Natural killer cell (primary cell): ENCODE results near the gene NMB. TPM values are rescaled to one million over a fixed set of nuclear protein-coding genes. Genes with fewer than 3 reads are reported as not detected.
A peak's percentile ranks its signal among the peaks of the same experiment; 100 is the strongest.

Experiments used
- ATAC-seq, 3 donors: fragments of 150-1000 bp in 2 of 3; fragments of 200-7000 bp in 1 of 3; cut with Tn5 transposase; 1 replicate in 1 of 3; 2 replicates in 2 of 3; pipeline ENCODE4 v1.10.0; 2021; ENCODE audit warnings: mild to moderate bottlenecking in 2 of 3, moderate library complexity in 2 of 3
- DNase-seq, 2 donors: peaks; one replicate each; pipeline versions ENCODE4 v3.0.0 to v3.0.0-alpha.2; 2013 to 2021; ENCODE audit warnings: mixed read lengths in 1 of 2
- H3K27ac ChIP-seq: one replicate; pipeline ENCODE4 v1.5.1; 2013; ENCODE audit warnings: mild to moderate bottlenecking, low read length
- H3K27me3 ChIP-seq: one replicate; pipeline ENCODE4 v1.6.1; 2013; ENCODE audit warnings: low read length; ENCODE audit not compliant: control insufficient read depth, insufficient read depth
- H3K36me3 ChIP-seq: one replicate; pipeline ENCODE4 v1.6.1; 2013; ENCODE audit warnings: low read length; ENCODE audit not compliant: control insufficient read depth, insufficient read depth
- H3K4me1 ChIP-seq: one replicate; pipeline ENCODE4 v1.6.1; 2013; ENCODE audit warnings: low read length; ENCODE audit not compliant: control insufficient read depth, insufficient read depth
- H3K4me3 ChIP-seq: one replicate; pipeline ENCODE4 v1.5.1; 2013; ENCODE audit warnings: low read length
- H3K9me3 ChIP-seq: one replicate; pipeline ENCODE4 v1.6.1; 2013; ENCODE audit warnings: low read length; ENCODE audit not compliant: control insufficient read depth, insufficient read depth
- H3K27ac Mint-ChIP-seq, 2 donors: one replicate each; pipeline ENCODE4 v1.8.0; 2022; ENCODE audit warnings: mild to moderate bottlenecking in 2 of 2, mixed read lengths in 2 of 2, moderate library complexity in 1 of 2
- H3K27me3 Mint-ChIP-seq, 2 donors: one replicate each; pipeline ENCODE4 v1.8.0; 2022; ENCODE audit warnings: low read depth in 2 of 2, mixed read lengths in 2 of 2
- H3K36me3 Mint-ChIP-seq: one replicate; pipeline ENCODE4 v1.8.0; 2022; ENCODE audit warnings: mixed read lengths
- H3K4me1 Mint-ChIP-seq, 2 donors: one replicate each; pipeline ENCODE4 v1.8.0; 2022; ENCODE audit warnings: mixed read lengths in 2 of 2
- H3K4me3 Mint-ChIP-seq: one replicate; pipeline ENCODE4 v1.8.0; 2022; ENCODE audit warnings: mild to moderate bottlenecking, moderate library complexity, mixed read lengths
- H3K9me3 Mint-ChIP-seq, 2 donors: one replicate each; pipeline ENCODE4 v1.8.0; 2022; ENCODE audit warnings: mixed read lengths in 2 of 2
- WGBS: methylation state at CpG from one replicate; pipeline ENCODE4 v1.1.7; 2013; ENCODE audit warnings: missing lambda C conversion rate; ENCODE audit not compliant: insufficient coverage; 5-methylcytosine and 5-hydroxymethylcytosine counted together
- intact Hi-C: fragments of 100-400 bp; cut with micrococcal nuclease; formaldehyde crosslinking; loops from one replicate; pipeline ENCODE4 v1.14.2; 2022
- total RNA-seq, 4 donors: library from RNA; stranded (reverse); fragments of 120-200 nt in 1 of 4; gene quantifications; one replicate each; pipeline versions ENCODE4 v1.2.3 to v1.2.4, GENCODE V29; 2013 to 2022
- TF ChIP-seq, protein P1 (sequence below): fragments of 200-600 bp; IDR thresholded peaks from one replicate; pipeline ENCODE4 v1.8.0; 2022; ENCODE audit warnings: antibody characterized with exemption

The NMB gene
- total RNA-seq, 3 donors from 2014 or later (not counting 1 experiment from before 2014, with no cell fraction given) = 3.8 to 6.4 (median 5.1) TPM

- no peaks in the 10 kb centered on the region for H3K27me3 ChIP-seq
- Mint-ChIP-seq H3K9me3 (no peaks in the 10 kb centered on the region), H3K27me3 (no peaks in the 10 kb centered on the region), H3K27ac (peak overlapping the region; percentile 97 to 99), H3K4me3 (peak overlapping the region; percentile 99), H3K36me3 (no peaks in the 10 kb centered on the region), H3K4me1 (peaks cover 44 to 45% of the 10 kb centered on the region in 2 donors)
- TF ChIP-seq, protein P1, sequence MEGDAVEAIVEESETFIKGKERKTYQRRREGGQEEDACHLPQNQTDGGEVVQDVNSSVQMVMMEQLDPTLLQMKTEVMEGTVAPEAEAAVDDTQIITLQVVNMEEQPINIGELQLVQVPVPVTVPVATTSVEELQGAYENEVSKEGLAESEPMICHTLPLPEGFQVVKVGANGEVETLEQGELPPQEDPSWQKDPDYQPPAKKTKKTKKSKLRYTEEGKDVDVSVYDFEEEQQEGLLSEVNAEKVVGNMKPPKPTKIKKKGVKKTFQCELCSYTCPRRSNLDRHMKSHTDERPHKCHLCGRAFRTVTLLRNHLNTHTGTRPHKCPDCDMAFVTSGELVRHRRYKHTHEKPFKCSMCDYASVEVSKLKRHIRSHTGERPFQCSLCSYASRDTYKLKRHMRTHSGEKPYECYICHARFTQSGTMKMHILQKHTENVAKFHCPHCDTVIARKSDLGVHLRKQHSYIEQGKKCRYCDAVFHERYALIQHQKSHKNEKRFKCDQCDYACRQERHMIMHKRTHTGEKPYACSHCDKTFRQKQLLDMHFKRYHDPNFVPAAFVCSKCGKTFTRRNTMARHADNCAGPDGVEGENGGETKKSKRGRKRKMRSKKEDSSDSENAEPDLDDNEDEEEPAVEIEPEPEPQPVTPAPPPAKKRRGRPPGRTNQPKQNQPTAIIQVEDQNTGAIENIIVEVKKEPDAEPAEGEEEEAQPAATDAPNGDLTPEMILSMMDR = no peak
- DNase-seq (no peak), ATAC-seq (no peak)
- no peaks in the 10 kb centered on the region for H3K9me3 ChIP-seq
- H3K4me1 ChIP-seq = peaks cover 29% of the 10 kb centered on the region
- peak overlapping the region; percentile 77 for H3K27ac ChIP-seq
- no peaks in the 10 kb centered on the region for H3K36me3 ChIP-seq
- peak overlapping the region; percentile 53 for H3K4me3 ChIP-seq
- intact Hi-C loops = loop anchor here (1.0 to 5.0 kb wide), 3 partner anchors 23 to 351 kb away; partner anchors contain the start of genes PDE8A and WDR73
- 45% methylated on average over 7 of the region's 7 CpGs for WGBS
Measured at GRCh38 chr15:84631706-84632272, 26.2 kb downstream of the NMB start.

- Histone ChIP-seq H3K27me3 (no peaks in the 10 kb centered on the region), H3K27ac (no peak overlapping the region), H3K36me3 (no peaks in the 10 kb centered on the region), H3K4me3 (no peak overlapping the region), H3K4me1 (peaks cover 26% of the 10 kb centered on the region), H3K9me3 (no peaks in the 10 kb centered on the region)
- no peak overlapping the region for H3K27ac Mint-ChIP-seq
- H3K36me3 Mint-ChIP-seq = no peaks in the 10 kb centered on the region
- peak overlapping the region; percentile 21 for H3K4me3 Mint-ChIP-seq
- WGBS = 95% methylated on average over 5 of the region's 9 CpGs
- peaks cover 26 to 27% of the 10 kb centered on the region in 2 donors for H3K4me1 Mint-ChIP-seq
- no peaks in the 10 kb centered on the region for H3K27me3 Mint-ChIP-seq
- DNase-seq (no peak), ATAC-seq (no peak)
- TF ChIP-seq, protein P1 = no peak
- no peaks in the 10 kb centered on the region for H3K9me3 Mint-ChIP-seq
- intact Hi-C loops = no loop called here
Measured at GRCh38 chr15:84629033-84629432, 29.0 kb downstream of the NMB start.

- Mint-ChIP-seq H3K4me3 (no peak overlapping the region), H3K9me3 (peaks cover 2 to 3% of the 10 kb centered on the region in 2 donors), H3K27ac (no peak overlapping the region), H3K27me3 (no peaks in the 10 kb centered on the region), H3K4me1 (no peaks in the 10 kb centered on the region), H3K36me3 (peaks cover 13% of the 10 kb centered on the region)
- Histone ChIP-seq H3K36me3 (peaks cover 11% of the 10 kb centered on the region), H3K27ac (no peak overlapping the region), H3K9me3 (peaks cover 19% of the 10 kb centered on the region), H3K4me1 (no peaks in the 10 kb centered on the region), H3K27me3 (no peaks in the 10 kb centered on the region), H3K4me3 (no peak overlapping the region)
- 100% methylated on average over 1 of the region's 2 CpGs for WGBS
- ATAC-seq (no peak), DNase-seq (no peak)
- intact Hi-C loops = no loop called here
- TF ChIP-seq, protein P1 = no peak
Measured at GRCh38 chr15:84625123-84625522, 32.9 kb downstream of the NMB start.

DNA sequence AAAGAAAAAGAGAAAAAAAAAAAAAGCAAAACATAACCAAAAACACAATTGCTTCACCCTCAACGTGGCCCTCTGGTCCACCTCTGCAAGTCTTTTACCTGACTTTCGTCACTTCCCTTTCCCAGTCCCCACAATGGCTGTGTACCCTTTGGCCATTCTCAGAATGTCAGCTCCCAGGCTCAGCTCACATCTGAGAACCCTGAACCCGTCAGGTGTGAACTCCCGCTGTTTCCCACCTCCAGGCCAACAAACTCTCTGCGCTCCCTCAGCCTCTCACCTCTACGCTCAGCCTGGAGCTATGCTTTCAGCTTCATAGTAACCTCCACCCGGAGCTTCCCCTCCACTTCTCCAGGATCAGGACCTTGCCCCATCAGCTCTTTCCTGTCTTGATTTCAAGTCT lies 33.6 kb downstream of the NMB start:
- no peaks in the 10 kb centered on the region for H3K27me3 Mint-ChIP-seq
- no peaks in the 10 kb centered on the region for H3K27me3 ChIP-seq
- H3K4me1 Mint-ChIP-seq = no peaks in the 10 kb centered on the region
- intact Hi-C loops = no loop called here
- peaks cover 19% of the 10 kb centered on the region for H3K9me3 ChIP-seq
- no peak overlapping the region for H3K4me3 ChIP-seq
- peaks cover 11% of the 10 kb centered on the region for H3K36me3 ChIP-seq
- peaks cover 13% of the 10 kb centered on the region for H3K36me3 Mint-ChIP-seq
- H3K4me1 ChIP-seq = no peaks in the 10 kb centered on the region
- no peak overlapping the region for H3K27ac Mint-ChIP-seq
- H3K27ac ChIP-seq = no peak overlapping the region
- 92% methylated on average over 6 of the region's 7 CpGs for WGBS
- ATAC-seq (no peak), DNase-seq (no peak)
- peaks cover 2 to 3% of the 10 kb centered on the region in 2 donors for H3K9me3 Mint-ChIP-seq
- TF ChIP-seq, protein P1 = no peak
- no peak overlapping the region for H3K4me3 Mint-ChIP-seq
